Measurements from ENCODE around the gene C10orf90.

DNA sequence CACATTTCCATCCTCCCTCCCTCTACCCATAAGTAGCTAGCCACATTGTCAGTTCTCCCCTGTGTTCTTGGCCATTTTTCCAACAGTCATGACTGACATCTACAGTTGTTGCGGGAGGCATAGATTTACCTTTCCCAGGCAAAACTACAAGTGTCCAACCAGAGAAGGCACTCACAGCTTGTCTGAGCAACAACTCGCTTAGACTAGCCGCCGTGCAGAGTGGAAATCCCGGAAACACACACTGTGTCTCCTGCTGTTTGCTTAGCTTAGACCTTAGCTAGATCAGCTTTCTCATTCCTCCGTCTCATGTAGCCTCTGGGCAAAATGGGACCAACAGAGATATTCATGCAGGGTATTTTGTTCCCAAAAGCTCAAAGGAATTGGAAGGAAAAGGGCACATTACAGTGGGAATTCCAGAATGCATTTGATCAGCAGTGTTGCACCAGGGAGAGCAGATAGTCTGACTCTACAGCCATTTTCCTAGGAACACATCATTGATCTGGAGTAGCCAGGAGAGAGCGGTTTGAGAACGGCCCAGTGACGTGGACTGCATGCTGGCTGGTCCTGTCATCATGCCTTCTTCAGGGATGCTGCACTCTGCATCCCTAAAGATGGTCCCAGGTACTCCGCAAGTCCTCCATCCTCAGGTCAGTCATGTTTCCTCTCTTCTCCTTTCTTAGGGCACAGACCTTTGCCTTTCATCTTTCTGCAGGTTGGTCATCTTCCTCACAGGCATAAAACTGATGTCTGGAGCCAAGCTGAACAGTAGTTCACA lies 89.4 kb downstream of the C10orf90 start:
- TF ChIP-seq, protein P1, sequence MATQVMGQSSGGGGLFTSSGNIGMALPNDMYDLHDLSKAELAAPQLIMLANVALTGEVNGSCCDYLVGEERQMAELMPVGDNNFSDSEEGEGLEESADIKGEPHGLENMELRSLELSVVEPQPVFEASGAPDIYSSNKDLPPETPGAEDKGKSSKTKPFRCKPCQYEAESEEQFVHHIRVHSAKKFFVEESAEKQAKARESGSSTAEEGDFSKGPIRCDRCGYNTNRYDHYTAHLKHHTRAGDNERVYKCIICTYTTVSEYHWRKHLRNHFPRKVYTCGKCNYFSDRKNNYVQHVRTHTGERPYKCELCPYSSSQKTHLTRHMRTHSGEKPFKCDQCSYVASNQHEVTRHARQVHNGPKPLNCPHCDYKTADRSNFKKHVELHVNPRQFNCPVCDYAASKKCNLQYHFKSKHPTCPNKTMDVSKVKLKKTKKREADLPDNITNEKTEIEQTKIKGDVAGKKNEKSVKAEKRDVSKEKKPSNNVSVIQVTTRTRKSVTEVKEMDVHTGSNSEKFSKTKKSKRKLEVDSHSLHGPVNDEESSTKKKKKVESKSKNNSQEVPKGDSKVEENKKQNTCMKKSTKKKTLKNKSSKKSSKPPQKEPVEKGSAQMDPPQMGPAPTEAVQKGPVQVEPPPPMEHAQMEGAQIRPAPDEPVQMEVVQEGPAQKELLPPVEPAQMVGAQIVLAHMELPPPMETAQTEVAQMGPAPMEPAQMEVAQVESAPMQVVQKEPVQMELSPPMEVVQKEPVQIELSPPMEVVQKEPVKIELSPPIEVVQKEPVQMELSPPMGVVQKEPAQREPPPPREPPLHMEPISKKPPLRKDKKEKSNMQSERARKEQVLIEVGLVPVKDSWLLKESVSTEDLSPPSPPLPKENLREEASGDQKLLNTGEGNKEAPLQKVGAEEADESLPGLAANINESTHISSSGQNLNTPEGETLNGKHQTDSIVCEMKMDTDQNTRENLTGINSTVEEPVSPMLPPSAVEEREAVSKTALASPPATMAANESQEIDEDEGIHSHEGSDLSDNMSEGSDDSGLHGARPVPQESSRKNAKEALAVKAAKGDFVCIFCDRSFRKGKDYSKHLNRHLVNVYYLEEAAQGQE (tag by site-specific recombination; IDR thresholded peaks at IDR 0.05): no peak
- no peak for TF ChIP-seq ZNF274 (IDR thresholded peaks at IDR 0.05; ENCODE audit: low read length)
- no peak for TF ChIP-seq ZNF274 (tag by site-specific recombination; IDR thresholded peaks at IDR 0.05; ENCODE audit: borderline replicate concordance)
- TF ChIP-seq, protein P2, sequence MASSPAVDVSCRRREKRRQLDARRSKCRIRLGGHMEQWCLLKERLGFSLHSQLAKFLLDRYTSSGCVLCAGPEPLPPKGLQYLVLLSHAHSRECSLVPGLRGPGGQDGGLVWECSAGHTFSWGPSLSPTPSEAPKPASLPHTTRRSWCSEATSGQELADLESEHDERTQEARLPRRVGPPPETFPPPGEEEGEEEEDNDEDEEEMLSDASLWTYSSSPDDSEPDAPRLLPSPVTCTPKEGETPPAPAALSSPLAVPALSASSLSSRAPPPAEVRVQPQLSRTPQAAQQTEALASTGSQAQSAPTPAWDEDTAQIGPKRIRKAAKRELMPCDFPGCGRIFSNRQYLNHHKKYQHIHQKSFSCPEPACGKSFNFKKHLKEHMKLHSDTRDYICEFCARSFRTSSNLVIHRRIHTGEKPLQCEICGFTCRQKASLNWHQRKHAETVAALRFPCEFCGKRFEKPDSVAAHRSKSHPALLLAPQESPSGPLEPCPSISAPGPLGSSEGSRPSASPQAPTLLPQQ (tag by site-specific recombination; IDR thresholded peaks at IDR 0.05): no peak
- TF ChIP-seq, protein P3, sequence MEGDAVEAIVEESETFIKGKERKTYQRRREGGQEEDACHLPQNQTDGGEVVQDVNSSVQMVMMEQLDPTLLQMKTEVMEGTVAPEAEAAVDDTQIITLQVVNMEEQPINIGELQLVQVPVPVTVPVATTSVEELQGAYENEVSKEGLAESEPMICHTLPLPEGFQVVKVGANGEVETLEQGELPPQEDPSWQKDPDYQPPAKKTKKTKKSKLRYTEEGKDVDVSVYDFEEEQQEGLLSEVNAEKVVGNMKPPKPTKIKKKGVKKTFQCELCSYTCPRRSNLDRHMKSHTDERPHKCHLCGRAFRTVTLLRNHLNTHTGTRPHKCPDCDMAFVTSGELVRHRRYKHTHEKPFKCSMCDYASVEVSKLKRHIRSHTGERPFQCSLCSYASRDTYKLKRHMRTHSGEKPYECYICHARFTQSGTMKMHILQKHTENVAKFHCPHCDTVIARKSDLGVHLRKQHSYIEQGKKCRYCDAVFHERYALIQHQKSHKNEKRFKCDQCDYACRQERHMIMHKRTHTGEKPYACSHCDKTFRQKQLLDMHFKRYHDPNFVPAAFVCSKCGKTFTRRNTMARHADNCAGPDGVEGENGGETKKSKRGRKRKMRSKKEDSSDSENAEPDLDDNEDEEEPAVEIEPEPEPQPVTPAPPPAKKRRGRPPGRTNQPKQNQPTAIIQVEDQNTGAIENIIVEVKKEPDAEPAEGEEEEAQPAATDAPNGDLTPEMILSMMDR (tag by site-specific recombination; IDR thresholded peaks at IDR 0.05): no peak
- TF ChIP-seq, protein P4, sequence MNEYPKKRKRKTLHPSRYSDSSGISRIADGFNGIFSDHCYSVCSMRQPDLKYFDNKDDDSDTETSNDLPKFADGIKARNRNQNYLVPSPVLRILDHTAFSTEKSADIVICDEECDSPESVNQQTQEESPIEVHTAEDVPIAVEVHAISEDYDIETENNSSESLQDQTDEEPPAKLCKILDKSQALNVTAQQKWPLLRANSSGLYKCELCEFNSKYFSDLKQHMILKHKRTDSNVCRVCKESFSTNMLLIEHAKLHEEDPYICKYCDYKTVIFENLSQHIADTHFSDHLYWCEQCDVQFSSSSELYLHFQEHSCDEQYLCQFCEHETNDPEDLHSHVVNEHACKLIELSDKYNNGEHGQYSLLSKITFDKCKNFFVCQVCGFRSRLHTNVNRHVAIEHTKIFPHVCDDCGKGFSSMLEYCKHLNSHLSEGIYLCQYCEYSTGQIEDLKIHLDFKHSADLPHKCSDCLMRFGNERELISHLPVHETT (tag by site-specific recombination; IDR thresholded peaks at IDR 0.05): no peak
- TF ChIP-seq ZNF114 (tag by site-specific recombination; IDR thresholded peaks at IDR 0.05): no peak
- TF ChIP-seq, protein P5, sequence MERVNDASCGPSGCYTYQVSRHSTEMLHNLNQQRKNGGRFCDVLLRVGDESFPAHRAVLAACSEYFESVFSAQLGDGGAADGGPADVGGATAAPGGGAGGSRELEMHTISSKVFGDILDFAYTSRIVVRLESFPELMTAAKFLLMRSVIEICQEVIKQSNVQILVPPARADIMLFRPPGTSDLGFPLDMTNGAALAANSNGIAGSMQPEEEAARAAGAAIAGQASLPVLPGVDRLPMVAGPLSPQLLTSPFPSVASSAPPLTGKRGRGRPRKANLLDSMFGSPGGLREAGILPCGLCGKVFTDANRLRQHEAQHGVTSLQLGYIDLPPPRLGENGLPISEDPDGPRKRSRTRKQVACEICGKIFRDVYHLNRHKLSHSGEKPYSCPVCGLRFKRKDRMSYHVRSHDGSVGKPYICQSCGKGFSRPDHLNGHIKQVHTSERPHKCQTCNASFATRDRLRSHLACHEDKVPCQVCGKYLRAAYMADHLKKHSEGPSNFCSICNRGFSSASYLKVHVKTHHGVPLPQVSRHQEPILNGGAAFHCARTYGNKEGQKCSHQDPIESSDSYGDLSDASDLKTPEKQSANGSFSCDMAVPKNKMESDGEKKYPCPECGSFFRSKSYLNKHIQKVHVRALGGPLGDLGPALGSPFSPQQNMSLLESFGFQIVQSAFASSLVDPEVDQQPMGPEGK (tag by site-specific recombination; IDR thresholded peaks at IDR 0.05): no peak
- TF ChIP-seq, protein P6, sequence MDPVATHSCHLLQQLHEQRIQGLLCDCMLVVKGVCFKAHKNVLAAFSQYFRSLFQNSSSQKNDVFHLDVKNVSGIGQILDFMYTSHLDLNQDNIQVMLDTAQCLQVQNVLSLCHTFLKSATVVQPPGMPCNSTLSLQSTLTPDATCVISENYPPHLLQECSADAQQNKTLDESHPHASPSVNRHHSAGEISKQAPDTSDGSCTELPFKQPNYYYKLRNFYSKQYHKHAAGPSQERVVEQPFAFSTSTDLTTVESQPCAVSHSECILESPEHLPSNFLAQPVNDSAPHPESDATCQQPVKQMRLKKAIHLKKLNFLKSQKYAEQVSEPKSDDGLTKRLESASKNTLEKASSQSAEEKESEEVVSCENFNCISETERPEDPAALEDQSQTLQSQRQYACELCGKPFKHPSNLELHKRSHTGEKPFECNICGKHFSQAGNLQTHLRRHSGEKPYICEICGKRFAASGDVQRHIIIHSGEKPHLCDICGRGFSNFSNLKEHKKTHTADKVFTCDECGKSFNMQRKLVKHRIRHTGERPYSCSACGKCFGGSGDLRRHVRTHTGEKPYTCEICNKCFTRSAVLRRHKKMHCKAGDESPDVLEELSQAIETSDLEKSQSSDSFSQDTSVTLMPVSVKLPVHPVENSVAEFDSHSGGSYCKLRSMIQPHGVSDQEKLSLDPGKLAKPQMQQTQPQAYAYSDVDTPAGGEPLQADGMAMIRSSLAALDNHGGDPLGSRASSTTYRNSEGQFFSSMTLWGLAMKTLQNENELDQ (tag by site-specific recombination; IDR thresholded peaks at IDR 0.05; ENCODE audit: low read depth): no peak
- TF ChIP-seq ZNF629 (tag by site-specific recombination; IDR thresholded peaks at IDR 0.05): no peak
- no peak for TF ChIP-seq GLIS1 (tag by site-specific recombination; IDR thresholded peaks at IDR 0.05)
- TF ChIP-seq BCL11B (tag by site-specific recombination; IDR thresholded peaks at IDR 0.05; ENCODE audit: low read depth): no peak
- no peak for TF ChIP-seq ZNF530 (tag by site-specific recombination; IDR thresholded peaks at IDR 0.05; ENCODE audit: low read depth)
- TF ChIP-seq GLI4 (tag by site-specific recombination; IDR thresholded peaks at IDR 0.05): no peak

All from HEK293 (cell line).